Gastroesophageal sphincter (tissue), 4 donors: Measurements from ENCODE around the gene TMEM43. TPM values are rescaled to one million over a fixed set of nuclear protein-coding genes. Genes with fewer than 3 reads are reported as not detected.
A peak's percentile ranks its signal among the peaks of the same experiment; 100 is the strongest.

Source experiments
- ATAC-seq: fragments of 150-250 bp; one replicate; pipeline ENCODE4 v1.9.1; 2016; ENCODE audit warnings: mild to moderate bottlenecking, moderate library complexity
- H3K27ac ChIP-seq, 4 donors: fragments of 200-600 bp; sonication (generic) in 3 of 4; 1 replicate in 3 of 4; 2 replicates in 1 of 4; pipeline ENCODE4 v1.5.1; 2016 to 2019
- H3K27me3 ChIP-seq: fragments of 200-600 bp; sonication (generic); one replicate; pipeline ENCODE4 v1.5.1; 2019
- H3K36me3 ChIP-seq, 2 donors: fragments of 200-600 bp; sonication (generic); one replicate each; pipeline ENCODE4 v1.5.1; 2019; ENCODE audit warnings: control low read depth in 1 of 2
- H3K4me1 ChIP-seq, 3 donors: fragments of 200-600 bp; sonication (generic); 1 replicate in 2 of 3; 2 replicates in 1 of 3; pipeline ENCODE4 v1.5.1; 2016 to 2019; ENCODE audit warnings: control low read depth in 2 of 3
- H3K4me3 ChIP-seq, 2 donors: fragments of 200-600 bp; sonication (generic); one replicate each; pipeline ENCODE4 v1.5.1; 2019; ENCODE audit warnings: mild to moderate bottlenecking in 1 of 2, moderate library complexity in 1 of 2
- H3K9me3 ChIP-seq, 3 donors: fragments of 200-600 bp; sonication (generic); one replicate each; pipeline ENCODE4 v1.5.1; 2017 to 2019; ENCODE audit warnings: control low read depth in 2 of 3
- CTCF ChIP-seq, 4 experiments: fragments of 200-600 bp in 2 of 4; fragments of 450-650 bp in 2 of 4; sonication (generic) in 1 of 4; IDR thresholded peaks; one replicate each; pipeline ENCODE4 v1.5.1; 2017 to 2019; ENCODE audit warnings: antibody characterized with exemption in 4 of 4, mild to moderate bottlenecking in 2 of 4, moderate library complexity in 2 of 4
- EP300 ChIP-seq: sonication (generic); formaldehyde crosslinking; IDR thresholded peaks from one replicate; pipeline ENCODE4 v1.6.1; 2017; ENCODE audit warnings: antibody characterized with exemption, mild to moderate bottlenecking
- POLR2A ChIP-seq, 2 donors: fragments of 450-650 bp; IDR thresholded peaks; one replicate each; pipeline ENCODE4 v1.6.1; 2017; ENCODE audit warnings: antibody characterized with exemption in 2 of 2, mild to moderate bottlenecking in 2 of 2, moderate library complexity in 1 of 2
- POLR2AphosphoS5 ChIP-seq: sonication (generic); formaldehyde crosslinking; IDR thresholded peaks from one replicate; pipeline ENCODE4 v1.6.1; 2017; ENCODE audit warnings: antibody characterized with exemption
- WGBS, 2 donors: methylation state at CpG; one replicate each; pipeline ENCODE4 v1.1.5; 2018; ENCODE audit warnings: low coverage in 1 of 2; 5-methylcytosine and 5-hydroxymethylcytosine counted together
- total RNA-seq, 4 donors: library from RNA; depleted of rRNA; stranded (reverse); fragments of >200 nt; gene quantifications; one replicate each; pipeline ENCODE4 v1.1.0, GENCODE V29; 2016

Gene TMEM43
- total RNA-seq, 4 donors from 2014 or later = 115 to 227 (median 183) TPM

GRCh38 chr3:14143271-14144225 lies 18.7 kb downstream of the TMEM43 start:
- ATAC-seq = peak; percentile 85
- Histone ChIP-seq H3K4me3 (peak overlapping the region in 1 of 2 donors; percentile 23), H3K4me1 (peaks cover 9 to 77% (median 31%) of the 10 kb centered on the region in 3 donors), H3K27ac (peak overlapping the region; percentile 86 to 97 (median 90)), H3K9me3 (no peaks in the 10 kb centered on the region), H3K27me3 (no peaks in the 10 kb centered on the region), H3K36me3 (peaks cover 0 to 72% of the 10 kb centered on the region in 2 donors)
- TF ChIP-seq CTCF (IDR thresholded peaks at IDR 0.05) (no peak), POLR2AphosphoS5 (peak; percentile 94), POLR2A (IDR thresholded peaks at IDR 0.05) (no peak), EP300 (no peak)
- 31 to 47% methylated on average over 5 to 7 of the region's 7 CpGs for WGBS, 2 donors

GRCh38 chr3:14144423-14145075 lies 19.7 kb downstream of the TMEM43 start:
- Histone ChIP-seq H3K27ac (peak overlapping the region; percentile 86 to 97 (median 90)), H3K4me3 (peak overlapping the region in 1 of 2 donors; percentile 23), H3K9me3 (no peaks in the 10 kb centered on the region), H3K36me3 (peaks cover 0 to 71% of the 10 kb centered on the region in 2 donors), H3K27me3 (no peaks in the 10 kb centered on the region), H3K4me1 (peaks cover 9 to 77% (median 31%) of the 10 kb centered on the region in 3 donors)
- peak; percentile 89 for ATAC-seq
- WGBS, 2 donors = 0 to 2% methylated on average over 4 to 6 of the region's 7 CpGs
- TF ChIP-seq POLR2AphosphoS5 (peak; percentile 91), POLR2A (IDR thresholded peaks at IDR 0.05) (no peak)

GRCh38 chr3:14145236-14145635 lies 20.4 kb downstream of the TMEM43 start:
- WGBS, 2 donors = 52 to 68% methylated on average over 2 to 9 of the region's 9 CpGs
- TF ChIP-seq POLR2A (IDR thresholded peaks at IDR 0.05) = no peak
- TF ChIP-seq POLR2AphosphoS5 = no peak
- no peak for TF ChIP-seq EP300
- no peak for TF ChIP-seq CTCF (IDR thresholded peaks at IDR 0.05)
- H3K9me3 ChIP-seq = no peaks in the 10 kb centered on the region
- peak overlapping the region; percentile 86 to 97 (median 90) for H3K27ac ChIP-seq
- no peak overlapping the region for H3K4me3 ChIP-seq
- ATAC-seq = no peak
- peaks cover 0 to 70% of the 10 kb centered on the region in 2 donors for H3K36me3 ChIP-seq
- peaks cover 9 to 77% (median 31%) of the 10 kb centered on the region in 3 donors for H3K4me1 ChIP-seq
- no peaks in the 10 kb centered on the region for H3K27me3 ChIP-seq

GRCh38 chr3:14145670-14146380 lies 21.0 kb downstream of the TMEM43 start:
- H3K4me1 ChIP-seq = peaks cover 9 to 73% (median 31%) of the 10 kb centered on the region in 3 donors
- no peaks in the 10 kb centered on the region for H3K9me3 ChIP-seq
- TF ChIP-seq POLR2AphosphoS5 (no peak), CTCF (IDR thresholded peaks at IDR 0.05) (peak in 1 of 4 experiments; percentile 6)
- peaks cover 0 to 70% of the 10 kb centered on the region in 2 donors for H3K36me3 ChIP-seq
- WGBS, 2 donors = no CpG with 5 or more reads among the region's 10 CpGs
- H3K4me3 ChIP-seq = no peak overlapping the region
- ATAC-seq = no peak
- no peaks in the 10 kb centered on the region for H3K27me3 ChIP-seq
- peak overlapping the region; percentile 86 to 97 (median 90) for H3K27ac ChIP-seq
